Measurements from ENCODE around the gene TBL2.

- no peak for TF ChIP-seq CTCF (IDR thresholded peaks at IDR 0.05)
- no peak for TF ChIP-seq EP300 (IDR thresholded peaks at IDR 0.05)
- TF ChIP-seq POLR2A (IDR thresholded peaks at IDR 0.05) = no peak
- TF ChIP-seq POLR2AphosphoS5 (IDR thresholded peaks at IDR 0.05) = no peak
Measured at GRCh38 chr7:73585196-73585595, 6.8 kb upstream of the TBL2 start.
